CD8-positive, alpha-beta memory T cell (primary cell): ENCODE results near the gene AOPEP. TPM values are rescaled to one million over a fixed set of nuclear protein-coding genes. Genes with fewer than 3 reads are reported as not detected.
A peak's percentile ranks its signal among the peaks of the same experiment; 100 is the strongest.

Experiments used
- CTCF ChIA-PET: fragments of 350-600 bp; sonication (Branson Sonifier 250); formaldehyde crosslinking; loops from one replicate; lab custom pipeline; 2021; ENCODE audit warnings: antibody characterized with exemption; lab: Charles Lee
- POLR2A ChIA-PET: fragments of 350-600 bp; sonication (Branson Sonifier 250); formaldehyde crosslinking; loops from one replicate; lab custom pipeline; 2021; ENCODE audit warnings: antibody characterized with exemption; lab: Charles Lee
- DNase-seq, 5 donors: peaks; one replicate each; pipeline versions ENCODE4 v3.0.0 to v3.0.0-alpha.2; 2020 to 2022; ENCODE audit warnings: mixed read lengths in 1 of 5
- H3K27ac ChIP-seq: one replicate; pipeline ENCODE4 v1.7.0; 2013; ENCODE audit warnings: low read depth, mild to moderate bottlenecking, low read length, moderate library complexity
- H3K27me3 ChIP-seq: 2 replicates; pipeline ENCODE4 v1.7.0; 2013; ENCODE audit warnings: low read length, mild to moderate bottlenecking; ENCODE audit not compliant: insufficient read depth, poor library complexity, severe bottlenecking
- H3K36me3 ChIP-seq: 2 replicates; pipeline ENCODE4 v1.7.0; 2013; ENCODE audit warnings: mild to moderate bottlenecking, low read length, moderate library complexity; ENCODE audit not compliant: insufficient read depth
- H3K4me1 ChIP-seq: 2 replicates; pipeline ENCODE4 v1.7.0; 2013; ENCODE audit warnings: mild to moderate bottlenecking, low read length, moderate library complexity; ENCODE audit not compliant: insufficient read depth
- H3K4me3 ChIP-seq: 2 replicates; pipeline ENCODE4 v1.7.0; 2013; ENCODE audit warnings: mild to moderate bottlenecking, low read length
- H3K9me3 ChIP-seq: 2 replicates; pipeline ENCODE4 v1.7.0; 2013; ENCODE audit warnings: mild to moderate bottlenecking, low read length
- H3K27ac Mint-ChIP-seq, 8 donors: one replicate each; pipeline ENCODE4 v1.8.0; 2020 to 2021; ENCODE audit warnings: mixed read lengths in 8 of 8, mild to moderate bottlenecking in 6 of 8, inconsistent platforms in 3 of 8, moderate library complexity in 3 of 8
- H3K27me3 Mint-ChIP-seq, 2 donors: one replicate each; pipeline ENCODE4 v1.8.0; 2020 to 2021; ENCODE audit warnings: mixed read lengths in 2 of 2, mild to moderate bottlenecking in 1 of 2, moderate library complexity in 1 of 2
- H3K36me3 Mint-ChIP-seq, 3 donors: one replicate each; pipeline ENCODE4 v1.8.0; 2020 to 2021; ENCODE audit warnings: mixed read lengths in 3 of 3, inconsistent platforms in 1 of 3, mild to moderate bottlenecking in 1 of 3
- H3K4me1 Mint-ChIP-seq, 3 donors: one replicate each; pipeline ENCODE4 v1.8.0; 2020 to 2021; ENCODE audit warnings: mixed read lengths in 3 of 3, inconsistent platforms in 1 of 3, mild to moderate bottlenecking in 1 of 3
- H3K4me3 Mint-ChIP-seq, 7 donors: one replicate each; pipeline ENCODE4 v1.8.0; 2020 to 2021; ENCODE audit warnings: mixed read lengths in 7 of 7, mild to moderate bottlenecking in 6 of 7, moderate library complexity in 4 of 7, inconsistent platforms in 2 of 7
- H3K9me3 Mint-ChIP-seq, 5 donors: one replicate each; pipeline ENCODE4 v1.8.0; 2020 to 2022; ENCODE audit warnings: mixed read lengths in 5 of 5, mild to moderate bottlenecking in 3 of 5, moderate library complexity in 2 of 5, inconsistent platforms in 1 of 5
- polyA plus RNA-seq: library from polyadenylated mRNA; unstranded; fragments of 300-500 nt; fragmentation: Illumina TruSeq; gene quantifications from one replicate; pipeline ENCODE4 v1.2.3, GENCODE V29; 2021
- total RNA-seq, 2 experiments: library from RNA; stranded (reverse); gene quantifications; one replicate each; pipeline ENCODE4 v1.2.3, GENCODE V29; 2021

The AOPEP gene
- total and polyA plus RNA-seq, 3 experiments from 2014 or later, result 4.2 to 7.1 (median 6.9) TPM

- no peak overlapping the region for H3K27ac ChIP-seq
- POLR2A ChIA-PET, result no interaction called here
- no peaks in the 10 kb centered on the region for H3K4me1 ChIP-seq
- CTCF ChIA-PET, result no interaction called here
- no peak for DNase-seq
- H3K4me1 Mint-ChIP-seq, result no peaks in the 10 kb centered on the region
- no peaks in the 10 kb centered on the region for H3K9me3 Mint-ChIP-seq
- no peaks in the 10 kb centered on the region for H3K27me3 ChIP-seq
- H3K27me3 Mint-ChIP-seq, result peaks cover 0 to 3% of the 10 kb centered on the region in 2 donors
- no peak overlapping the region for H3K4me3 ChIP-seq
- H3K27ac Mint-ChIP-seq, result peak overlapping the region in 1 of 8 donors; percentile 48
- no peaks in the 10 kb centered on the region for H3K36me3 ChIP-seq
- H3K9me3 ChIP-seq, result no peaks in the 10 kb centered on the region
- H3K4me3 Mint-ChIP-seq, result no peak overlapping the region
- peaks cover 0 to 20% (median 8%) of the 10 kb centered on the region in 3 donors for H3K36me3 Mint-ChIP-seq
Observed at GRCh38 chr9:95078939-95079338, 352.4 kb downstream of the AOPEP start.

GRCh38 chr9:95079461-95079860, 353.0 kb downstream of the AOPEP start:
- Histone ChIP-seq H3K4me3 (no peak overlapping the region), H3K36me3 (no peaks in the 10 kb centered on the region), H3K27ac (no peak overlapping the region), H3K27me3 (no peaks in the 10 kb centered on the region), H3K4me1 (no peaks in the 10 kb centered on the region), H3K9me3 (no peaks in the 10 kb centered on the region)
- Mint-ChIP-seq H3K27me3 (peaks cover 0 to 3% of the 10 kb centered on the region in 2 donors), H3K9me3 (no peaks in the 10 kb centered on the region), H3K4me1 (no peaks in the 10 kb centered on the region), H3K36me3 (peaks cover 0 to 20% (median 8%) of the 10 kb centered on the region in 3 donors), H3K27ac (no peak overlapping the region), H3K4me3 (no peak overlapping the region)
- POLR2A ChIA-PET, result no interaction called here
- no peak for DNase-seq
- CTCF ChIA-PET, result no interaction called here

GRCh38 chr9:95080961-95081647, 354.6 kb downstream of the AOPEP start:
- DNase-seq, result no peak
- H3K27ac ChIP-seq, result no peak overlapping the region
- H3K4me3 ChIP-seq, result no peak overlapping the region
- H3K4me1 ChIP-seq, result no peaks in the 10 kb centered on the region
- H3K27ac Mint-ChIP-seq, result peak overlapping the region in 1 of 8 donors; percentile 63
- no peaks in the 10 kb centered on the region for H3K27me3 ChIP-seq
- no peak overlapping the region for H3K4me3 Mint-ChIP-seq
- no peaks in the 10 kb centered on the region for H3K4me1 Mint-ChIP-seq
- H3K36me3 ChIP-seq, result no peaks in the 10 kb centered on the region
- no peaks in the 10 kb centered on the region for H3K9me3 ChIP-seq
- peaks cover 0 to 3% of the 10 kb centered on the region in 2 donors for H3K27me3 Mint-ChIP-seq
- H3K9me3 Mint-ChIP-seq, result no peaks in the 10 kb centered on the region
- H3K36me3 Mint-ChIP-seq, result peaks cover 0 to 20% (median 10%) of the 10 kb centered on the region in 3 donors
- CTCF ChIA-PET, result no interaction called here
- POLR2A ChIA-PET, result no interaction called here

- no peaks in the 10 kb centered on the region for H3K4me1 Mint-ChIP-seq
- no peak for DNase-seq
- Histone ChIP-seq H3K4me1 (no peaks in the 10 kb centered on the region), H3K4me3 (no peak overlapping the region), H3K27me3 (no peaks in the 10 kb centered on the region), H3K36me3 (no peaks in the 10 kb centered on the region), H3K27ac (no peak overlapping the region), H3K9me3 (no peaks in the 10 kb centered on the region)
- H3K9me3 Mint-ChIP-seq, result no peaks in the 10 kb centered on the region
- H3K36me3 Mint-ChIP-seq, result peaks cover 0 to 24% (median 13%) of the 10 kb centered on the region in 3 donors
- ChIA-PET CTCF (no interaction called here), POLR2A (no interaction called here)
- peak overlapping the region in 1 of 8 donors; percentile 33 for H3K27ac Mint-ChIP-seq
- peaks cover 0 to 3% of the 10 kb centered on the region in 2 donors for H3K27me3 Mint-ChIP-seq
- H3K4me3 Mint-ChIP-seq, result no peak overlapping the region
Observed at GRCh38 chr9:95081998-95082397, 355.5 kb downstream of the AOPEP start.

GRCh38 chr9:95082401-95083084, 356.0 kb downstream of the AOPEP start:
- H3K36me3 ChIP-seq, result no peaks in the 10 kb centered on the region
- no peaks in the 10 kb centered on the region for H3K4me1 Mint-ChIP-seq
- ChIA-PET POLR2A (no interaction called here), CTCF (no interaction called here)
- no peak overlapping the region for H3K4me3 Mint-ChIP-seq
- H3K4me3 ChIP-seq, result no peak overlapping the region
- no peaks in the 10 kb centered on the region for H3K9me3 Mint-ChIP-seq
- H3K4me1 ChIP-seq, result no peaks in the 10 kb centered on the region
- no peaks in the 10 kb centered on the region for H3K9me3 ChIP-seq
- no peaks in the 10 kb centered on the region for H3K27me3 ChIP-seq
- peaks cover 0 to 3% of the 10 kb centered on the region in 2 donors for H3K27me3 Mint-ChIP-seq
- H3K27ac ChIP-seq, result no peak overlapping the region
- H3K36me3 Mint-ChIP-seq, result peaks cover 0 to 24% (median 13%) of the 10 kb centered on the region in 3 donors
- no peak for DNase-seq
- H3K27ac Mint-ChIP-seq, result no peak overlapping the region

- no peaks in the 10 kb centered on the region for H3K36me3 ChIP-seq
- POLR2A ChIA-PET, result no interaction called here
- no peak for DNase-seq
- Mint-ChIP-seq H3K27ac (no peak overlapping the region), H3K36me3 (peaks cover 0 to 24% (median 16%) of the 10 kb centered on the region in 3 donors), H3K4me3 (no peak overlapping the region), H3K4me1 (no peaks in the 10 kb centered on the region), H3K9me3 (no peaks in the 10 kb centered on the region), H3K27me3 (peaks cover 0 to 3% of the 10 kb centered on the region in 2 donors)
- no peak overlapping the region for H3K27ac ChIP-seq
- H3K4me3 ChIP-seq, result no peak overlapping the region
- no peaks in the 10 kb centered on the region for H3K27me3 ChIP-seq
- no peaks in the 10 kb centered on the region for H3K9me3 ChIP-seq
- CTCF ChIA-PET, result no interaction called here
- H3K4me1 ChIP-seq, result no peaks in the 10 kb centered on the region
Observed at GRCh38 chr9:95083086-95083768, 356.7 kb downstream of the AOPEP start.

GRCh38 chr9:95084254-95084934, 357.9 kb downstream of the AOPEP start:
- CTCF ChIA-PET, result no interaction called here
- Histone ChIP-seq H3K9me3 (no peaks in the 10 kb centered on the region), H3K36me3 (no peaks in the 10 kb centered on the region), H3K4me1 (no peaks in the 10 kb centered on the region), H3K27me3 (no peaks in the 10 kb centered on the region), H3K4me3 (no peak overlapping the region), H3K27ac (no peak overlapping the region)
- POLR2A ChIA-PET, result no interaction called here
- no peaks in the 10 kb centered on the region for H3K4me1 Mint-ChIP-seq
- peaks cover 0 to 5% of the 10 kb centered on the region in 2 donors for H3K27me3 Mint-ChIP-seq
- peak overlapping the region in 1 of 7 donors; percentile 57 for H3K4me3 Mint-ChIP-seq
- no peak for DNase-seq
- H3K9me3 Mint-ChIP-seq, result no peaks in the 10 kb centered on the region
- H3K27ac Mint-ChIP-seq, result peak overlapping the region in 1 of 8 donors; percentile 66
- peaks cover 0 to 24% (median 20%) of the 10 kb centered on the region in 3 donors for H3K36me3 Mint-ChIP-seq
